ENCODE measurements around the gene MYEF2. TPM values are rescaled to one million over a fixed set of nuclear protein-coding genes. Genes with fewer than 3 reads are reported as not detected.

The MYEF2 gene
- total and polyA plus RNA-seq, 2 of the 13 experiments (the other 11 are each of a cell fraction or from before 2014, with no cell fraction given): 10.3 to 10.5 TPM

- ATAC-seq (no peak), DNase-seq (ENCODE audit: low spot score) (no peak), FAIRE-seq (no peak)
- CTCF ChIA-PET (ENCODE audit: low intra/inter-chr PET ratio, low total read pairs): no interaction called here
- no peak within 1 kb of the TSS for H3K4me2 ChIP-seq (ENCODE audit: low read depth, low read length)
- no peaks in the 10 kb centered on the region; a peak in 1 of 5 replicates for H3K27me3 ChIP-seq (ENCODE audit: control insufficient read depth in 1 of 2, insufficient read depth in 2 of 2, low read length in 2 of 2)
- no peaks in the 10 kb centered on the region for H3K36me3 ChIP-seq (replicated peaks in 1 of 2; ENCODE audit: control insufficient read depth in 1 of 2, insufficient read depth in 2 of 2, low read length in 2 of 2)
- H4K20me1 ChIP-seq (ENCODE audit: insufficient read depth, low read length): no peaks in the 10 kb centered on the region
- H3K27ac ChIP-seq (ENCODE audit: extremely low read length, insufficient read depth, low read length): no peak within 1 kb of the TSS
- H3K4me3 ChIP-seq (replicated peaks in 1 of 3; ENCODE audit: insufficient read depth in 1 of 3, low read depth in 2 of 3, low read length in 3 of 3): no peak within 1 kb of the TSS
- no peak for TF ChIP-seq ZBTB42 (CRISPR knock-in tag; IDR thresholded peaks at IDR 0.05)
- TF ChIP-seq KLF13 (CRISPR knock-in tag; IDR thresholded peaks at IDR 0.05): no peak
- TF ChIP-seq CTCF (CRISPR knock-in tag; IDR thresholded peaks at IDR 0.05): no peak
- TF ChIP-seq NKX3-1 (CRISPR knock-in tag; IDR thresholded peaks at IDR 0.05): no peak
- TF ChIP-seq BRCA1 (CRISPR knock-in tag; IDR thresholded peaks at IDR 0.05): no peak
- no peak for TF ChIP-seq ZMYM4 (CRISPR knock-in tag; IDR thresholded peaks at IDR 0.05)
- TF ChIP-seq KMT2A (CRISPR knock-in tag; IDR thresholded peaks at IDR 0.05): no peak
- TF ChIP-seq SALL1 (CRISPR knock-in tag; IDR thresholded peaks at IDR 0.05): no peak
- no peak for TF ChIP-seq PCBP1 (IDR thresholded peaks at IDR 0.05; ENCODE audit: borderline replicate concordance, low read depth, low read length)
- TF ChIP-seq ARHGAP35 (CRISPR knock-in tag; IDR thresholded peaks at IDR 0.05; ENCODE audit: borderline replicate concordance): no peak
- TF ChIP-seq KLF9 (CRISPR knock-in tag; IDR thresholded peaks at IDR 0.05; ENCODE audit: low read depth): no peak
- no peak for TF ChIP-seq MAFF (IDR thresholded peaks at IDR 0.05; ENCODE audit: low read depth, low read length)
- no peak for TF ChIP-seq PITX1 (CRISPR knock-in tag; IDR thresholded peaks at IDR 0.05)
- TF ChIP-seq FUBP1 (CRISPR knock-in tag; IDR thresholded peaks at IDR 0.05; ENCODE audit: borderline replicate concordance): no peak
- TF ChIP-seq ZBTB33 (CRISPR knock-in tag; IDR thresholded peaks at IDR 0.05): no peak
- TF ChIP-seq LBX2 (CRISPR knock-in tag; IDR thresholded peaks at IDR 0.05; ENCODE audit: borderline replicate concordance): no peak
- TF ChIP-seq SNAPC2 (CRISPR knock-in tag; IDR thresholded peaks at IDR 0.05): no peak
- TF ChIP-seq ZNF639 (CRISPR knock-in tag; conservative IDR thresholded peaks at IDR 0.05): no peak
- in situ Hi-C loops (cut with HindIII; ENCODE audit: extremely low pct_ligation_motif_present, low pct_unique_long_range_greater_than_20kb): no loop called here
- no peak within 1 kb of the TSS for H3K9ac ChIP-seq (ENCODE audit: insufficient read depth, low read depth, low read length)
- no peaks in the 10 kb centered on the region for H3K4me1 ChIP-seq (ENCODE audit: insufficient read depth, low read length)
- WGBS (ENCODE audit: low lambda C conversion rate): 0% methylated on average over 1 of the region's 1 CpG
- POLR2A ChIA-PET: no interaction called here
- no peaks in the 10 kb centered on the region for H3K9me3 ChIP-seq (ENCODE audit: low read length)
- no TSS peak for BruUV-seq (replicated peaks)
- intact Hi-C loops (cut with micrococcal nuclease; ENCODE audit: unreplicated experiment): no loop called here
- H3K79me2 ChIP-seq (ENCODE audit: insufficient read depth, low read length): no peaks in the 10 kb centered on the region
- H2AFZ ChIP-seq (ENCODE audit: low read length): no peak within 1 kb of the TSS
Observed at GRCh38 chr15:48205981-48206380, 27.9 kb upstream of the MYEF2 start, which contains the start of gene SLC12A1. SLC12A1 (plus strand) TSS chr15:48206302; CDS start chr15:48207720, 1,418 bp downstream.
